Upper lobe of right lung (tissue), 1 donor: ENCODE data around the gene PNPLA5. TPM values are rescaled to one million over a fixed set of nuclear protein-coding genes. Genes with fewer than 3 reads are reported as not detected.
A peak's percentile ranks its signal among the peaks of the same experiment; 100 is the strongest.

Source experiments
- ATAC-seq: fragments of 200-7000 bp; cut with Tn5 transposase; one replicate; pipeline ENCODE4 v1.9.1; 2020; ENCODE audit warnings: mild to moderate bottlenecking, moderate library complexity
- DNase-seq: peaks from one replicate; pipeline ENCODE4 v3.0.0-alpha.2; 2020
- H3K27ac ChIP-seq: fragments of 200-600 bp; one replicate; pipeline ENCODE4 v1.8.0; 2022
- H3K27me3 ChIP-seq: fragments of 200-600 bp; one replicate; pipeline ENCODE4 v1.8.0; 2022; ENCODE audit warnings: mild to moderate bottlenecking
- H3K36me3 ChIP-seq: fragments of 200-600 bp; one replicate; pipeline ENCODE4 v1.8.0; 2022
- H3K4me1 ChIP-seq: fragments of 200-600 bp; one replicate; pipeline ENCODE4 v1.8.0; 2022
- H3K4me3 ChIP-seq: fragments of 200-600 bp; one replicate; pipeline ENCODE4 v1.8.0; 2022; ENCODE audit warnings: mild to moderate bottlenecking
- H3K9me3 ChIP-seq: fragments of 200-600 bp; one replicate; pipeline ENCODE4 v1.8.0; 2022
- CTCF ChIP-seq: fragments of 200-600 bp; IDR thresholded peaks from one replicate; pipeline ENCODE4 v1.8.0; 2022; ENCODE audit warnings: antibody characterized with exemption
- intact Hi-C: fragments of 100-400 bp; cut with DNase I; formaldehyde crosslinking; loops from one replicate; pipeline ENCODE4 v1.11.0; 2022
- total RNA-seq: library from RNA; stranded (reverse); fragmentation: NEBNext Ultra II Directional; extraction: Animal tissue kit (Norgen Biotek cat#: 25700); gene quantifications from one replicate; pipeline ENCODE4 v1.2.1, GENCODE V29; 2021
- donor health status: DM: no; HTN: yes; CAD: no; lungs with severe emphysema.

Gene PNPLA5
- total RNA-seq, 1 donor from 2014 or later = not detected

- H3K27ac ChIP-seq = no peak overlapping the region
- no peaks in the 10 kb centered on the region for H3K9me3 ChIP-seq
- no peaks in the 10 kb centered on the region for H3K36me3 ChIP-seq
- H3K4me3 ChIP-seq = no peak overlapping the region
- peak; percentile 43 for DNase-seq
- H3K27me3 ChIP-seq = peaks cover 8% of the 10 kb centered on the region
- ATAC-seq = no peak
- no peaks in the 10 kb centered on the region for H3K4me1 ChIP-seq
- intact Hi-C loops = no loop called here
- no peak for TF ChIP-seq CTCF
Observed at GRCh38 chr22:43847376-43848289, 44.2 kb downstream of the PNPLA5 start.

DNA sequence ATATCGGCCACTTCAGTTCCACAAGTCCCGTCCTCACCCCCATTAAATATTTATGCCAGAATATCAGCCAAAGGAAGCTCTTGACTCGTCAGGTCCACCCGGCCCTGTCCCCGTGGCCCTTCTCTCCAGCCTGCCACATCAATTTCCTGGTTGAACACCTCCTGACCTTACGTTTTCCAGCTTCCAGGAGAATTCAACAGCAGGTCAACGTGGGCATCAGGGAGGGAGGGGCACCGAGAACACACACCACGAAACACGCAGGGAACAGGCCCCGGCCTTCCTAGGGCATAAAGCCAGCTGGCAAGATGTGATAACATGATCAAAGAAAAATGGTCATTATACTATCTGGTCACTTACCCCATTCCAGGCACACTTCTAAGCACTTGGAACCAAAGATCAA, 44.8 kb downstream of the PNPLA5 start:
- H3K27ac ChIP-seq = no peak overlapping the region
- H3K4me3 ChIP-seq = no peak overlapping the region
- H3K9me3 ChIP-seq = no peaks in the 10 kb centered on the region
- no peak for TF ChIP-seq CTCF
- H3K27me3 ChIP-seq = peaks cover 8% of the 10 kb centered on the region
- DNase-seq (no peak), ATAC-seq (no peak)
- no peaks in the 10 kb centered on the region for H3K4me1 ChIP-seq
- intact Hi-C loops = no loop called here
- H3K36me3 ChIP-seq = no peaks in the 10 kb centered on the region

DNA sequence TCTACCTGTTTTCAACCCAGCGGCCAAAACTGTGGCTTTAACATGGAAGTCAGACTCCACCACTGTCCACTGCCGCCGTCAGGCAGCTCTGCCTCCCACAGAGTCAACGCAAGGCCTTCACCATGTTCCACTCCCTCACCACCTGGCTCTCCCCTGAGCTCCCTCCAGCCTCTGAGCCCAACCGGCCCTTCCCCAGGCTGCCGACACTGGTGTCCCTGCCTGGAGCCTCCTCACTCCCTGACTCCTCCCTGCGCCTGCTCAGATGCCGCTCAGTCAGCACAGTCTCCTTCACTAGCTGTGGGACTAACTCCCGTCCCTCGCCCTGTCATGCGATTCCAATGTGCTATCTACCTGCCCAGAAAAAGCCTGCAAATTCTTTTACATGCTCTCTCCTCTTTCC, 45.8 kb downstream of the PNPLA5 start:
- intact Hi-C loops = no loop called here
- Histone ChIP-seq H3K27ac (no peak overlapping the region), H3K27me3 (no peaks in the 10 kb centered on the region), H3K4me1 (no peaks in the 10 kb centered on the region), H3K36me3 (no peaks in the 10 kb centered on the region), H3K9me3 (no peaks in the 10 kb centered on the region), H3K4me3 (no peak overlapping the region)
- no peak for ATAC-seq
- TF ChIP-seq CTCF = no peak
- DNase-seq = peak; percentile 48

GRCh38 chr22:43844560-43845545, 47.0 kb downstream of the PNPLA5 start:
- ATAC-seq (no peak), DNase-seq (no peak)
- Histone ChIP-seq H3K36me3 (no peaks in the 10 kb centered on the region), H3K27me3 (no peaks in the 10 kb centered on the region), H3K9me3 (no peaks in the 10 kb centered on the region), H3K4me1 (no peaks in the 10 kb centered on the region), H3K4me3 (no peak overlapping the region), H3K27ac (no peak overlapping the region)
- no peak for TF ChIP-seq CTCF
- intact Hi-C loops = no loop called here

DNA sequence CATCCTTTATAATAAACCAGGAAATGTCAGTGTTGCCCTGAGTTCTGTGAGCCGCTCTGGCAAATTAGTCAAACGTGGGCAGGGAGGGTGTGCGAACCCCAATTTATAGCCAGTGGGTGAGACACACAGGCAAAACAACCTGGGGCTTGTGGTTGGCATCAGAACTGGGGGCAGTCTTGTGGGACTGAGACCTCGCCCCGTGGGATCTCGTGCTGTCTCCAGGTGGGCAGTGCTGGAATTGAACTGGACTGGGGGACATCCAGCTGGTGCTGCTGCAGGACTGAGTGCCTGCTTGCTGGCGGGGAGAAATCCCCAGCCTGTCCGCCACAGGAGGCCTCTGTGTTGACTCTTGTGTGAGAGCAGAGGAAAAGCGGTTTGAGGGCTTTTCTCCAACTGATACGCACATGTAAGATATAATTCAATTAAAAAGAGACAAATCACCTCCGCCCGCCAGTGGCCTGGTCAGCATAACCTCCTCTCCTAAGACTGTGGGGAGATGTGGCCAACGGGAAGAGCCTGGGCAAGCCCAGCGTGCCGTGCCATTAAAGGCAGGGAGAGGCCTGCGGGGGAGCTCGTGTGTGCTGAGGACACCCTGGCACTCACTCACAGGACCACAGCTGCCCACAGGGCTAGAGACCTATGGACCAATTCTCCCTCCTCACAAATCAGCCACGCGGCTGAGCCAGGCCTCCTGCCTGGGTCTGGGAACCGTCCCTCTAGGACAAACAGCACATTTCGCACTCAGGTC, 47.9 kb downstream of the PNPLA5 start:
- H3K36me3 ChIP-seq = no peaks in the 10 kb centered on the region
- no peak overlapping the region for H3K27ac ChIP-seq
- no peaks in the 10 kb centered on the region for H3K27me3 ChIP-seq
- H3K9me3 ChIP-seq = no peaks in the 10 kb centered on the region
- ATAC-seq = no peak
- DNase-seq = no peak
- intact Hi-C loops = no loop called here
- H3K4me3 ChIP-seq = no peak overlapping the region
- no peak for TF ChIP-seq CTCF
- H3K4me1 ChIP-seq = no peaks in the 10 kb centered on the region
